Measurements from ENCODE around the gene PLEKHN1. TPM values are rescaled to one million over a fixed set of nuclear protein-coding genes. Genes with fewer than 3 reads are reported as not detected.

Gene PLEKHN1
- total and polyA plus RNA-seq, 2 of the 4 experiments (the other 2 are of a cell fraction) = 0.54 to 2.1 TPM

- Histone ChIP-seq H3K23ac (ENCODE audit: low read depth, low read length) (no peak overlapping the region), H3K36me3 (ENCODE audit: control insufficient read depth, insufficient read depth, low read length) (peaks cover 9% of the 10 kb centered on the region), H3K9me3 (ENCODE audit: control insufficient read depth, insufficient read depth, low read length) (no peaks in the 10 kb centered on the region), H2BK5ac (ENCODE audit: low read depth, low read length, poor library complexity, severe bottlenecking) (no peak overlapping the region), H3K56ac (ENCODE audit: extremely low read depth, insufficient read depth, low read length) (no peak overlapping the region), H3K18ac (ENCODE audit: low read depth, low read length) (no peak overlapping the region), H2BK20ac (ENCODE audit: low read depth, low read length) (no peak overlapping the region), H4K8ac (ENCODE audit: low read depth in 2 of 2, low read length in 2 of 2) (no peak overlapping the region), H4K20me1 (ENCODE audit: insufficient read depth, low read length) (peaks cover 3% of the 10 kb centered on the region), H3K27me3 (ENCODE audit: control insufficient read depth, insufficient read depth, low read length) (no peaks in the 10 kb centered on the region), H2BK120ac (ENCODE audit: low read depth, low read length) (no peak overlapping the region), H3K9me1 (ENCODE audit: insufficient read depth, low read length) (peaks cover 5% of the 10 kb centered on the region), H2AFZ (replicated peaks; ENCODE audit: low read length, poor library complexity) (peak overlapping the region; percentile 80), H2AK5ac (ENCODE audit: low read depth, low read length) (no peak overlapping the region; the same call in 1 of the 2 replicates), H3K4me3 (ENCODE audit: insufficient read depth, low read depth, low read length) (peak overlapping the region; percentile 59), H3K4me1 (ENCODE audit: control insufficient read depth, insufficient read depth, low read length) (peaks cover 11% of the 10 kb centered on the region), H3K4ac (ENCODE audit: low read depth, low read length) (no peak overlapping the region; the same call in 1 of the 2 replicates), H2BK15ac (ENCODE audit: low read depth, low read length) (no peak overlapping the region), H3K4me2 (ENCODE audit: low read depth, low read length) (peak overlapping the region; percentile 76), H2AK9ac (replicated peaks; ENCODE audit: low read depth, low read length, poor library complexity) (peak overlapping the region; percentile 55), H4K91ac (ENCODE audit: insufficient read depth, low read depth, low read length) (no peak overlapping the region), H3K79me1 (ENCODE audit: low read depth in 1 of 2, low read length in 2 of 2) (peaks cover 4 to 20% of the 10 kb centered on the region in 2 experiments; a peak in 2 of 4 replicates), H3K9ac (ENCODE audit: low read depth, low read length) (peak overlapping the region; percentile 37; the same call in 1 of the 2 replicates), H3K27ac (ENCODE audit: insufficient read depth, low read length) (no peak overlapping the region; the same call in 1 of the 2 replicates), H4K5ac (ENCODE audit: low read depth, low read length) (no peak overlapping the region), H3K14ac (replicated peaks; ENCODE audit: low read depth, low read length) (no peak overlapping the region)
- TF ChIP-seq ELK1 (IDR thresholded peaks at IDR 0.05; ENCODE audit: borderline replicate concordance, low read depth, low read length) = no peak
- TF ChIP-seq USF2 (IDR thresholded peaks at IDR 0.05; ENCODE audit: low read depth, low read length) = no peak
- no peak for TF ChIP-seq POLR2A (IDR thresholded peaks at IDR 0.05; ENCODE audit: low read depth, low read length)
- no peak for TF ChIP-seq MAZ (IDR thresholded peaks at IDR 0.05; ENCODE audit: borderline replicate concordance, low read depth, low read length)
- no peak for TF ChIP-seq BHLHE40 (IDR thresholded peaks at IDR 0.05; ENCODE audit: low read depth, low read length)
- TF ChIP-seq SMC3 (IDR thresholded peaks at IDR 0.05; ENCODE audit: low read depth, low read length) = no peak
- no peak for TF ChIP-seq RFX5 (IDR thresholded peaks at IDR 0.05; ENCODE audit: low read depth, low read length)
- TF ChIP-seq CEBPB (IDR thresholded peaks at IDR 0.05; ENCODE audit: low read depth, low read length) = no peak
- TF ChIP-seq CHD1 (IDR thresholded peaks at IDR 0.05; ENCODE audit: low read depth, low read length) = no peak
- dilution Hi-C loops (cut with HindIII; ENCODE audit: low sequenced_read_pairs, unreplicated experiment) = no loop called here
- CTCF ChIA-PET = no interaction called here
- WGBS, 2 experiments (ENCODE audit: extremely low coverage in 2 of 2, insufficient read length in 1 of 2) = 15% methylated on average over 14 of the region's 65 CpGs; no CpG with 5 or more reads in 1 of the 2 experiments
- in situ Hi-C loops (cut with MboI; ENCODE audit: low sequenced_read_pairs) = no loop called here
- POLR2A ChIA-PET (ENCODE audit: unreplicated experiment) = no interaction called here
- intact Hi-C loops (cut with micrococcal nuclease) = loop anchor here (2.0 kb wide), 1 partner anchor 15 kb away; no protein-coding TSS in a partner anchor
- ATAC-seq (ENCODE audit: low read depth) (peak; percentile 56), DNase-seq (peak; percentile 28)
- no TSS peak for BruUV-seq (replicated peaks)
Observed at GRCh38 chr1:925561-926421, 40.5 kb upstream of the PLEKHN1 start.
